Activated naive CD4-positive, alpha-beta T cell treated with anti-CD3 and anti-CD28 coated beads for 36 hours (primary cell): ENCODE measurements around the gene CCDC192. TPM values are rescaled to one million over a fixed set of nuclear protein-coding genes. Genes with fewer than 3 reads are reported as not detected.
"Not testable (repeated sequence)": the region's sequence is repeated elsewhere in the genome, so short reads cannot be mapped to it uniquely, and the experiment has no call there.

ENCODE experiments used
- CTCF ChIA-PET: fragments of 350-600 bp; sonication (Branson Sonifier 250); formaldehyde crosslinking; loops from one replicate; lab custom pipeline; 2021; ENCODE audit warnings: antibody characterized with exemption; lab: Charles Lee
- DNase-seq: peaks from one replicate; pipeline ENCODE4 v3.0.0-alpha.2; 2020
- H3K27ac Mint-ChIP-seq: one replicate; pipeline ENCODE4 v1.8.0; 2021; ENCODE audit warnings: mild to moderate bottlenecking, mixed read lengths
- H3K27me3 Mint-ChIP-seq: one replicate; pipeline ENCODE4 v1.8.0; 2021; ENCODE audit warnings: low read depth, mixed read lengths
- H3K36me3 Mint-ChIP-seq: one replicate; pipeline ENCODE4 v1.8.0; 2021; ENCODE audit warnings: low read depth, mixed read lengths
- H3K4me1 Mint-ChIP-seq: one replicate; pipeline ENCODE4 v1.8.0; 2021; ENCODE audit warnings: low read depth, mixed read lengths
- H3K4me3 Mint-ChIP-seq: one replicate; pipeline ENCODE4 v1.8.0; 2021; ENCODE audit warnings: mild to moderate bottlenecking, moderate library complexity, mixed read lengths
- H3K9me3 Mint-ChIP-seq: one replicate; pipeline ENCODE4 v1.8.0; 2021; ENCODE audit warnings: mixed read lengths
- intact Hi-C: fragments of 100-400 bp; cut with micrococcal nuclease; formaldehyde crosslinking; loops from one replicate; pipeline ENCODE4 v1.15.1; 2023
- total RNA-seq, 2 experiments: library from RNA; stranded (reverse); gene quantifications; one replicate each; pipeline ENCODE4 v1.2.3, GENCODE V29; 2021

Gene CCDC192
- total RNA-seq, 2 experiments from 2014 or later = not detected

DNA sequence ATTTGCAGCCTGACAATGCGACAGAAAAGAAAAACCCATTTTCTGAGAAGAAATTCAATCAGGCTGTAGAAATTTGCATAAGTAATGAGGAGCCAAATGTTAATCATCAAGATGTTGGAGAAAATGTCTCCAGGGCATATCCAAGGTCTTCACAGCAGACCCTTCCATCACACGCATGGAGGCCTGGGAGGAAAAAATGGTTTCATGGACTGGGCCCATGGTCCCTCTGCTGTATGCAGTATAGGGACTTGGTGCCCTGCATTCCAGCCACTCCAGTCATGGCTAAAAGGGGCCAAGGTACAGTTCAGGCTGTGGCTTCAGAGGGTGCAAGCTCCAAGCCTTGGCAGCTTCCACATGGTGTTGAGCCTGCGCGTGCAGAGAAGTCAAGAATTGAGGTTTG, 73.3 kb downstream of the CCDC192 start:
- intact Hi-C loops = no loop called here

GRCh38 chr5:127777957-127778356, 74.8 kb downstream of the CCDC192 start:
- H3K27me3 Mint-ChIP-seq = peaks cover 2% of the 10 kb centered on the region
- H3K27ac Mint-ChIP-seq = no peak overlapping the region
- DNase-seq = no peak
- H3K9me3 Mint-ChIP-seq = peaks cover 7% of the 10 kb centered on the region
- H3K4me3 Mint-ChIP-seq = no peak overlapping the region
- H3K36me3 Mint-ChIP-seq = no peaks in the 10 kb centered on the region
- CTCF ChIA-PET = no interaction called here
- H3K4me1 Mint-ChIP-seq = no peaks in the 10 kb centered on the region
- intact Hi-C loops = no loop called here

More for the DNA sequence above, 73.3 kb downstream of the CCDC192 start:
- DNase-seq = no peak
- H3K4me3 Mint-ChIP-seq = no peak overlapping the region
- H3K36me3 Mint-ChIP-seq = no peaks in the 10 kb centered on the region
- CTCF ChIA-PET = no interaction called here
- H3K27me3 Mint-ChIP-seq = no peaks in the 10 kb centered on the region
- H3K4me1 Mint-ChIP-seq = no peaks in the 10 kb centered on the region
- H3K27ac Mint-ChIP-seq = no peak overlapping the region
- H3K9me3 Mint-ChIP-seq = peaks cover 7% of the 10 kb centered on the region

DNA sequence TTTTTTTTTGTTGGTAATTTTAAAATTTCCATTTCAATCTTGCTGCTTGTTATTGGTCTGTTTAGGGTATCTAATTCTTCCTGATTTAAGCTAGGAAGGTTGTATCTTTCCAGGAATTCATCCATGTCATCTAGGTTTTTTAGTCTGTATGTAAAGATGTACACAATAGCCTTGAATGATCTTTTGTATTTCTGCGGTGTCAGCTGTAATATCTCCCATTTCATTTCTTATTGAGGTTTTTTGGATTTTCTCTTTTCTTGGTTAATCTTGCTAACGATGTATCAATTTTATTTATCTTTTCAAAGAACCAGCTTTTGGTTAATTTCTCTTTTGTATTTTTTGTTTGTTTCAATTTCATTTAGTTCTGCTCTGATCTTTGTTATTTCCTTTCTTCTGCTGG, 79.3 kb downstream of the CCDC192 start:
- DNase-seq, intact Hi-C loops, H3K36me3 Mint-ChIP-seq, CTCF ChIA-PET, H3K27ac Mint-ChIP-seq, H3K4me3 Mint-ChIP-seq, H3K4me1 Mint-ChIP-seq, H3K9me3 Mint-ChIP-seq: not testable (repeated sequence)
- peaks cover 14% of the 10 kb centered on the region for H3K27me3 Mint-ChIP-seq

- peaks cover 23% of the 10 kb centered on the region for H3K27me3 Mint-ChIP-seq
- peak overlapping the region; percentile 62 for H3K27ac Mint-ChIP-seq
- CTCF ChIA-PET = no interaction called here
- H3K4me3 Mint-ChIP-seq = no peak overlapping the region
- DNase-seq = peak; percentile 36
- intact Hi-C loops = loop anchor here (1.0 to 5.0 kb wide), 2 partner anchors 298 to 1038 kb away; partner anchors contain the start of gene SLC12A2
- H3K4me1 Mint-ChIP-seq = no peaks in the 10 kb centered on the region
- no peaks in the 10 kb centered on the region for H3K9me3 Mint-ChIP-seq
- H3K36me3 Mint-ChIP-seq = no peaks in the 10 kb centered on the region
Observed at GRCh38 chr5:127785098-127785927, 82.1 kb downstream of the CCDC192 start.

- peaks cover 16% of the 10 kb centered on the region for H3K9me3 Mint-ChIP-seq
- no peak overlapping the region for H3K27ac Mint-ChIP-seq
- no peaks in the 10 kb centered on the region for H3K4me1 Mint-ChIP-seq
- H3K27me3 Mint-ChIP-seq = peaks cover 15% of the 10 kb centered on the region
- no peak overlapping the region for H3K4me3 Mint-ChIP-seq
- intact Hi-C loops = no loop called here
- DNase-seq = no peak
- CTCF ChIA-PET = no interaction called here
- no peaks in the 10 kb centered on the region for H3K36me3 Mint-ChIP-seq
Observed at GRCh38 chr5:127791439-127791838, 88.2 kb downstream of the CCDC192 start.

DNA sequence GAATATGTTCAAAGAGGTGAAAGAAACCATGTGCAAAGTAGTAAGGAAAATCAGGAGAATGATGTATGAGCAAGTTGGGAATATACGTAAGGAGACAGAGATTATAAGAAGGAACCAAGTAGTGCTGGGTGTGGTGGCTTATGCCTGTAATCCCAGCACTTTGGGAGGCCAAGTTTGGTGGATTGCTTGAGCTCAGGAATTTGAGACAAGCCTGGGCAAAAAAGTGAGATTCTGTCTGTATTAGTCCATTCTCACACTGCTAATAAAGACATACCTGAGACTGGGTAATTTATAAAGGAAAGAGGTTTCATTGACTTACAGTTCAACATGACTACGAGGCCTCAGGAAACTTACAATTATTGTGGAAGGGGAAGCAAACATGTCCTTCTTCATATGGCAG, 88.7 kb downstream of the CCDC192 start:
- DNase-seq, H3K4me1 Mint-ChIP-seq, CTCF ChIA-PET, intact Hi-C loops, H3K36me3 Mint-ChIP-seq, H3K27ac Mint-ChIP-seq, H3K4me3 Mint-ChIP-seq: not testable (repeated sequence)
- peaks cover 15% of the 10 kb centered on the region for H3K27me3 Mint-ChIP-seq
- H3K9me3 Mint-ChIP-seq = peaks cover 16% of the 10 kb centered on the region

DNA sequence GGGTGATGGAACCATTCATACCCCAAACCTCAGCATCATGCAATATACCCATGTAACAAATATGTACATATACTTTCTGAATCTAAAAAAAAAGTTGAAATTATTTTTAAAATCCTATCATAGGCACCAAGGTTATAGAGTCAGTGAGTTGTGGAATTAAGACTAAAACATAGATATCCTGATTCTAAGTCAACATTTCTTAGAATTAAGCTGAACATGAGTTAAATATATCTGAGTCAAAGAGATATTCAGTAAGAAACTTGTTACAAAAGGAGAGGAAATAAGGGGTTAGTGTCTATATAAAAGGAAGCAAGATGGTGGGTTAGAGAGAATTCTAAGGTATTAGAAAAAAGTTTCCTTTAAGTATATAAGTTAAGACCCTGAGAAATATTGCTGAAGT, 89.9 kb downstream of the CCDC192 start:
- intact Hi-C loops = no loop called here
- Mint-ChIP-seq H3K9me3 (peaks cover 16% of the 10 kb centered on the region), H3K4me1 (no peaks in the 10 kb centered on the region), H3K27me3 (peaks cover 9% of the 10 kb centered on the region), H3K27ac (no peak overlapping the region), H3K36me3 (no peaks in the 10 kb centered on the region), H3K4me3 (no peak overlapping the region)
- CTCF ChIA-PET = interaction anchor here (0.7 kb wide), 1 partner anchor 65 kb away, joined by 3 read pairs; no protein-coding TSS in a partner anchor
- DNase-seq = no peak

GRCh38 chr5:127793879-127794278, 90.7 kb downstream of the CCDC192 start:
- Mint-ChIP-seq H3K4me3 (no peak overlapping the region), H3K27me3 (peaks cover 9% of the 10 kb centered on the region), H3K27ac (no peak overlapping the region), H3K36me3 (no peaks in the 10 kb centered on the region), H3K4me1 (no peaks in the 10 kb centered on the region), H3K9me3 (peaks cover 16% of the 10 kb centered on the region)
- CTCF ChIA-PET = no interaction called here
- DNase-seq = no peak
- intact Hi-C loops = no loop called here

GRCh38 chr5:127796211-127796610, 93.0 kb downstream of the CCDC192 start:
- CTCF ChIA-PET = no interaction called here
- Mint-ChIP-seq H3K4me3 (no peak overlapping the region), H3K27me3 (no peaks in the 10 kb centered on the region), H3K9me3 (peaks cover 12% of the 10 kb centered on the region), H3K4me1 (no peaks in the 10 kb centered on the region), H3K27ac (no peak overlapping the region), H3K36me3 (no peaks in the 10 kb centered on the region)
- intact Hi-C loops = no loop called here
- no peak for DNase-seq

GRCh38 chr5:127799293-127799905, 96.2 kb downstream of the CCDC192 start:
- Mint-ChIP-seq H3K36me3 (no peaks in the 10 kb centered on the region), H3K27ac (no peak overlapping the region), H3K4me1 (no peaks in the 10 kb centered on the region), H3K9me3 (no peaks in the 10 kb centered on the region), H3K27me3 (no peaks in the 10 kb centered on the region), H3K4me3 (no peak overlapping the region)
- CTCF ChIA-PET = no interaction called here
- intact Hi-C loops = no loop called here
- DNase-seq = no peak

DNA sequence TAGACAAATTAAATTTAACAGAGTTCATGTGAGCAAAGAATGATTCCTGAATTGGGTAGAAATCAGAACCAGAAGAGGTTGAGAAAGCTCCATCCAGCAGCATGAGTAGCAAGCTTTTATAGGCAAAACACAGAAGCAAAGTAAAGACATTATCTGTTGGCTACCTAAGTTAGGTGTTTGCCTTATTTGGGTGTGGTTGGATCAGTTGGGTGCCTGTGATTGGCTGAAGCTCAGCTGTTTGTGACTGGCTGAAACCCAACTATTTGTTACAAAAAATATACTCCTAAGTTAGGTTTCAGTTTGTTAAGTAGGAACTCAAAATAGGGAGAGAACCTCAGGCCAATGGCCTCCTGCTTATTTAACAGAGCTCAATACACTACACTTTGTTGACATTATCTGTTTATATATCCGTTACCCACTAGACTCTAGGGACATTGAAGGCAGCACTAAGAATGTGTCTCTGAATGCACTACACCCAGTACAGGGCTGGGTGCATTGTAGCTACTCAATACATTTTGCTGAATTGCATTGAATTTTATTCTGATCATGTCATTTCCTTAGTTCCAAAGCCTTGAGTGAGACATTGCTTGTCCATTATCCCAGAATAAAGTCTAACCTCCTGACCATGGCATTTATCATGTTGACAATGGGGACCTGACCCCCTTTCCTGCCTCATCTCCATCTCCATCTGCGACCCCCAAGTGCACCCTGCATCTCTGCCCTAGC, 98.7 kb downstream of the CCDC192 start:
- no peaks in the 10 kb centered on the region for H3K4me1 Mint-ChIP-seq
- H3K27ac Mint-ChIP-seq = no peak overlapping the region
- peaks cover 2% of the 10 kb centered on the region for H3K27me3 Mint-ChIP-seq
- CTCF ChIA-PET = interaction anchor here (0.6 kb wide), 1 partner anchor 653 kb away, joined by 5 read pairs; no protein-coding TSS in a partner anchor
- H3K36me3 Mint-ChIP-seq = no peaks in the 10 kb centered on the region
- DNase-seq = no peak
- no peak overlapping the region for H3K4me3 Mint-ChIP-seq
- intact Hi-C loops = no loop called here
- no peaks in the 10 kb centered on the region for H3K9me3 Mint-ChIP-seq

GRCh38 chr5:127802477-127802865, 99.3 kb downstream of the CCDC192 start:
- Mint-ChIP-seq H3K36me3 (no peaks in the 10 kb centered on the region), H3K27me3 (peaks cover 2% of the 10 kb centered on the region), H3K4me3 (no peak overlapping the region), H3K9me3 (no peaks in the 10 kb centered on the region), H3K27ac (no peak overlapping the region), H3K4me1 (no peaks in the 10 kb centered on the region)
- intact Hi-C loops = no loop called here
- no peak for DNase-seq
- CTCF ChIA-PET = interaction anchor here (0.6 kb wide), 1 partner anchor 654 kb away, joined by 5 read pairs; no protein-coding TSS in a partner anchor
